Stimulated activated naive CD8-positive, alpha-beta T cell treated with anti-CD3 and anti-CD28 coated beads, Interleukin-15, Interleukin-2, amounts not matched to agents 100 U/mL and 50 U/mL, for 24 hours (primary cell): ENCODE measurements around the gene NNAT.
"Not testable (repeated sequence)": the region's sequence is repeated elsewhere in the genome, so short reads cannot be mapped to it uniquely, and the experiment has no call there.

Experiments used
- ATAC-seq: fragments of 150-1000 bp; cut with Tn5 transposase; one replicate; pipeline ENCODE4 v1.10.0; 2021
- DNase-seq: peaks from one replicate; pipeline ENCODE4 v3.0.0; 2021

NNAT gene, protein sequence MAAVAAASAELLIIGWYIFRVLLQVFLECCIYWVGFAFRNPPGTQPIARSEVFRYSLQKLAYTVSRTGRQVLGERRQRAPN

DNA sequence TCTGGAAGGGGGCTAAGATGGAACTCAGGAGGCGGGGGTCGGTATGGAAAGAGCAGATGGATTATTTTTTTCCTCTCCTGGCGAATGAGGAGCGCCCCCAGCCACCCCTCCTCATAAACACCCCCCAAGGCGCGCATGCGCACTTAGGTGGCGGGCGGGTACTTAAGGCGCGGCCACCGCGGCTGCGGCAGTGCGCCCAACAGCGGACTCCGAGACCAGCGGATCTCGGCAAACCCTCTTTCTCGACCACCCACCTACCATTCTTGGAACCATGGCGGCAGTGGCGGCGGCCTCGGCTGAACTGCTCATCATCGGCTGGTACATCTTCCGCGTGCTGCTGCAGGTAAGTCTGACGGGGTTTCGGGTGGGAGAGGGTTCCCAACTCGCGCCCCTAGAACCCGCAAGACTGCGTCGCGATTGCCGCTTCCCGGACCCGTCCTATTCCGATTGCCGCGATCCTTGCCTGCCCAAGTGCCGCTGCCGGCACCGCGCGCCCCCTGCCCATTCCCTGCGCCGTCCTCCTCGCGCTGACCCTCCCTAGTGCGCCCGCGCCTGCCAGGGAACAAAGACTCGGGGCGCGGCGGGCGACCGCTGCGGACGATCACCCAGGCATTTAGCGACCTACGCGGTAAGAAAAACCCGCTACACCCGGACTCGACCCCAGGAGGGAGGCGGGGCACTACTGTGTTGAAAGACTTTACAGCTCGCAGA lies at the start of gene NNAT:
TSS of gene NNAT (plus strand) at position 190 of the 711 bp plus-strand sequence. CDS start at position 272, 82 bp downstream.
- DNase-seq (no peak), ATAC-seq (no peak)

GRCh38 chr20:37471741-37472235 lies 49.3 kb upstream of the NNAT start:
- DNase-seq = no peak
- no peak for ATAC-seq

DNA sequence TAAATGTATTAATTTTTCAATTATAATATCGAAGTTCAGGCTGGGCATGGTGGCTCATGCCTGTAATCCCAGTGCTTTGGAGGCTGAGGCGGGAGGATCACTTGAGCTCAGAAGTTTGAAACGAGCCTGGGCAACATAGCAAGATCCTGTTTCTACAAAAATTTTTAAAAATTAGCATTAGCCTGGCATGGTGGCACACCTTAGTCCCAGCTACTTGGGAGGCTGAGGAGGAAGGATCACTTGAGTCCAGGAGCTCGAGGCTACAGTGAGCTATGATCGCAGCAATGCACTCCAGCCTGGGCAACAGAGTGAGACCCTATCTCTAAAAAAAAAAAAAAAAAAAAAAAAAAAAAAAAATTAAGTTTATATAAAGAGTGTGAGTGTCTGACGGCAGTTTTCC lies 48.6 kb upstream of the NNAT start:
- ATAC-seq, DNase-seq: not testable (repeated sequence)

- no peak for ATAC-seq
- DNase-seq = no peak
Measured at GRCh38 chr20:37473249-37474000, 47.6 kb upstream of the NNAT start.

DNA sequence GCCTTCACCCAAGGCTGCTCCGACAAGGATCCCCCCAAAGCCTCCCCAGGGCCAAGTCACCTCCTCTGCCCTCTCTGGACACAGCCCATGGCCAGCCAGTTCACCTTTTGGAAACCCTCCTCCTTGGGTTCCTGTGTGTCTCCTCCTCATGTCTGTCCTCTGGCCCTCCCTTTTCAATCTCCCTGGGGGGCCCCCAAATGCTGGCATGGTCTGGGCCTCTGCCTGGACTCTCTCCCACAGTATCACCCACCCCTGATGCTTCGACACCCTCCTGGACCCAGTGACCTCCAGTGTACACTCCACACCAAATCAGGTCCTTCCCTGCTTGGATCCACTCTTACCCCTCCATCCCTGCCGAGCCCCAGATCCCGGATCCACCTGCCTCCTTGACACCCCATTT lies 46.7 kb upstream of the NNAT start:
- no peak for DNase-seq
- ATAC-seq = no peak

DNA sequence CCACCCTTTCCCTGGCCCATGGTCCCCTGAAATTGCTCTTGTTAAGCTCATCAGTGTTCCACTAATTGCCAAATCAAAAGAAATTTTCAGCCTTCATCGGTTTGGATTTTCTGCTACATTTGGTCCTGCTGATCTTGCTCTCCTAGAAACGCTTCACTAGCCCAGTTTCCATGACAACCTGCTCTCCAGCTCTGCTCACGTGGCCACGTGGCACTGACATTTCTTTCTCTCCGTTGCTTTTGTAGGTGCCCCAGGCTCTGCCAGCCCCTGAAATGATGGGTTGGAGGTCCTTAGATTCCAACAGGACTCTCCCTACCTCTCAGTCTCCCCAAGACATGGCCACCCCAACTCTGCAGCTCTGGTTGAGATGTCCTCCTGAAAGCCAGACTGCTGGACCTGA lies 45.8 kb upstream of the NNAT start:
- ATAC-seq (no peak), DNase-seq (no peak)

DNA sequence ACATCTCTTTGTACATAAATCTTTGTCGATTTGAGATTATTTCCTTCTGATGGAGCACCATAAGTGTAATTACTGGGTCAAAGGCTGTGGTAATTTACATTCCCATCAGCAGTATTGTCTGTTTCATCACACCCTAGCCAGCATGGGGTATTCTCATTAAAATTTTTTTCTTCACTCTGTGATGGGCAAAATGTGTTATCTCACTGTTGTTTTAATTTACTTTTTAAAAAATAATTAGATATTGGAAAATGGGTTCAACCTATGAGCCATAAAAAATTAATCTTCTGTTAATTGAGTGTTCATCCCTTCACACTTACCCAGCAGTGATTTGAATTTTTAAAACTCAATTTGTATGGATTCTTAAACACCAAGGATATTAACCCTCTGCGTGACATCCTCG lies 44.0 kb upstream of the NNAT start:
- no peak for ATAC-seq

DNA sequence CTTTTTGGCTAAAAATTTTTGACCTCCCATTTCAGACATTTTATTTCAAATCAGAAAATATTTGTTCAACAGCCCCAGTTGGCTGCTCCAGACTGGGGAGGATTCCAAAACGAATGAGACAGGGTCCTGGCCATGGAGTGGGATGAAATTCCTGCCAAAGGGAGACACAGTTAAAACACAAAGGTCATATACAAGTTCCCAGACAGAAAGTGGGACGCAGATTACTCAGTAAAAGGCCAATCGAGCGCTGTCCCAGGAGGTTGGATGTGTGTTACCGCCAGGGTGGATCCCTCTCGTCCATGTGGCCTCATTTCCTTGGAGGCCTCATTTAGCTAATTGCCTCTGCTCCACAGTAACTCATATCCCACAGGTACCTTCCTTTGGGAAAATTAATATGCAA lies 41.8 kb upstream of the NNAT start:
- DNase-seq (no peak), ATAC-seq (no peak)

More for the DNA sequence above, 44.0 kb upstream of the NNAT start:
- no peak for DNase-seq

DNA sequence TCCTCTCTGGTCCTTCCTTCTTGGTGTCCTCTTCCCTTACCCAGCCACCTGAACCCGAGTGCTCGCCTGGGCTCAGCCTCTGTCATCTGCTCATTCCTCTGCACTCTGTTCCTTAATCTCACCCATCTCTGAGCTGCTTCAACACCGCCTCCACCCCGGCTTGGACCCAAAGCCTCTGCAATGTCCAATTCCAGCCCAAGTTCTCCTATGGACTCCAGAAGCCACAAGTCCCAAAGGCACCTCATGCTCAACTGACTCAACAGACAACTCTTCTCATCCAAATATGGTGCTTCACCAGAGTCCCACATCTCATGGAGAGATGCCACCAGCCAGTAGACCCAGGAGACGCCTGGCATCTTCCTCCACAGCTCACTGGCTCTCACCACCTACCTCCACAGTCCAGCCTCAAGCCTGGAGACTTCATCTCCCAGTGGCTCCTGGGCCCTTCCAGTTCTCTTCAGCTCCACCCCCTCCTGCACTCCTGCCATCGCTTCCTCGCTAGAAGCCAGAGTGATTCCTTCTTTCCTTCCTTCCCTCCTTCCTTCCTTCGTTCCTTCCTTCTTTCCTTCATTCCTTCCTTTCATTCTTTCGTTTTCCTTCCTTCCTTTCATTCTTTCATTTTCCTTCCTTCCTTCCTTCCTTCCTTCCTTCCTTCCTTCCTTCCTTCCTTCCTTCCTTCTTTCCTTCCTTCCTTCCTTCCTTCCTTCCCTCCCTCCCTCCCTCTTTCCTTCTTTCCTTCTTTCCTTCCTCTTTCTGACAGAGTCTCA lies 40.9 kb upstream of the NNAT start:
- DNase-seq (no peak), ATAC-seq (no peak)

DNA sequence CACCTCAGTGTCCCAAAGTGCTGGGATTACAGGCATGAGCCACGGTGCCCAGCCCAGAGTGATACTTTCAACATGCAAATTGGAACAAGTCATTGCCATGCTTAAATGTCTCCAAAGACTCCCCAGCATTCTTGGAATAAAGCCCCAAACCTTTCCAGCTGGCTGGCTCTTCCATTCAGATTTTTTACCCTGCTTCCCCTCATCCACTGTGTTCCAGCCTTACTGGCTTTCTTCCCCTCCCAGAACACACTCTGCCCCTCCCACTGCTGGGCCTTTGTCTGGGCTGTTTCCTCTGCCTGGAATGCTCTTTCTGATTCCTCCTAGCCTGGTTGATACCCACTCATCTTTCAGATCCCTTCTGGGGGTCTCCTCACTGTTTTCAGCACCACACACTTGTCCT lies 40.1 kb upstream of the NNAT start:
- no peak for DNase-seq
- ATAC-seq = no peak

GRCh38 chr20:37481610-37482009 lies 39.4 kb upstream of the NNAT start:
- DNase-seq (no peak), ATAC-seq (no peak)

DNA sequence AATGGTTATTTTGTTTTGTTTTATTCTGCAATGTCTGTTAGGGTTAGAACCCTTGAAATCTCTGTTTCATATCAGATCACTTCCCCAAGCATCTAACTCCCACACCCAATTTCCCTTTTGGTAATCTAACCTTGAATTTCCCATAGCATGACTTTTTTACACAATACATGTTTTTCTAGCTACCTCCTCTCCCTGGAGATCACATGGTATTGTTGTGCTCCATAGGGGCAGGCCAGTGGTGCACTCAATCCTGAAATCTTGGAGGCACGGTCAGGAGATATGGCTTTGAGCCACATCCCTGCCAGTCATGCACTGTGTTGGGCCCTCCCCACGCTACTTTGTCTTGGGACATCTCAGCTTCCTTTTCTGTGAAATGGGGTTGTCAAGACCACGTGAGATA lies 36.7 kb upstream of the NNAT start:
- DNase-seq (no peak), ATAC-seq (no peak)

- ATAC-seq, DNase-seq: not testable (repeated sequence)
Measured at GRCh38 chr20:37486209-37486608, 34.8 kb upstream of the NNAT start.

DNA sequence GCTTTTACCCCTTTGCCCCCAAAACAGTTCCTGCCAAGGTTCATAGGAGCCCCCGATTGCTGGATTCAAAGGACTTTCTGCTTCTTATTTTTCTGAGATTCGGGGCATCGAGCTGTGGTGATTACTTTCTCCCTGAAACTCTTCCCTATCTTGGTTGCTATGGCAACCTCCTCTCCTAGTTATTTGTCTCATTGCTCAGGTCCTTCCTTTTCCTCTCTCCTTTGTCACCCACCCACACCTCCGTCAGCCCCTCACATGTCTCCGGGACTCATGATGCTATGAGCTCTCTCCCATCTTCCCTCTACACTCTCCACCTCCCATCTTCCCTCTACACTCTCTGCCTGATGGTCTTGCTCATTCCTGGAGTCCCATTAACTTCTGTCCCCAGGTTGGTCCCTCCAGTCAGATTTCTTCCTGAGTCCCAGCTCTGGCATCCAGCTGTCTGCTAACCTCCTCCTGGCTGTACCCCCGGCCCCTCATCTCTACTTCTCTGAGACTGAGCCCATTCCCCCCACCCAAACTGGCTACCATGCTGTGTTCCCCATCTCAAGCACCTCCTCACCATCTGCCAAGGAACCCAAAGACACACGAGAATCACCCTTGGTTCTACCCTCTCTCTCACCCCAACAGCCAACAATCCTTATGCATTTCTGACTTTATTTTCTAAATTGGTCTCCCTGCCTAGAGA lies 30.2 kb upstream of the NNAT start:
- DNase-seq (no peak), ATAC-seq (no peak)

GRCh38 chr20:37492096-37492625 lies 28.9 kb upstream of the NNAT start:
- DNase-seq (no peak), ATAC-seq (no peak)

- DNase-seq (no peak), ATAC-seq (no peak)
Measured at GRCh38 chr20:37492945-37493344, 28.1 kb upstream of the NNAT start.

- ATAC-seq (no peak), DNase-seq (no peak)
Measured at GRCh38 chr20:37494301-37494700, 26.7 kb upstream of the NNAT start.

GRCh38 chr20:37494796-37495195 lies 26.3 kb upstream of the NNAT start:
- no peak for ATAC-seq

DNA sequence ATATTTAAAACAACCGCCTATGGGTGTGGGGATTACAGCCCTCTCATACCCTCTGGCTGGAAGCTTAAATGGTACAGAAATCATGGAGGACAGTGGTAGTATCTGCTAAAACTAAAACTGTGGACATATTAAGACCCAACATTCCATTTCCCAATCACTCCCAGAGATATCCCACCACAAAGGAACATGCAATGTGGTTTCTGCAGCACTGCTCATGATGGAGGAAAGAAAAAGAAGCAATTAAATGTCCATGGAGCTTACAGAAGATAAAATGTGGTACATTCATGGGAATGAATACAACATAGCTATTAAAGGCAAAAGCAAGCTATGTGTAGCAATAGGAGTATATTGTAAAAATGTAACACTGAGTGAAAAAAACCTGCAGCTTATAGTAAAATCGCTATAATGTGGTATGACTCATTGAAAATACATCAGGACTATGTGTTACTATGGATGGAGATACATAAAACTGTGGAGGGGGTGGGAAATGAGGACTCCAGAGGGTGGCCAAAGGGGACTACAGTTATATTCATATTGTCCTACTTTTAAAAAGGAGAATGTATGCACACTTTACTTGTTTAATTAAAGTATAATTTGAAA lies 22.9 kb upstream of the NNAT start:
- ATAC-seq (no peak), DNase-seq (no peak)

More at GRCh38 chr20:37494796-37495195, 26.3 kb upstream of the NNAT start:
- no peak for DNase-seq

DNA sequence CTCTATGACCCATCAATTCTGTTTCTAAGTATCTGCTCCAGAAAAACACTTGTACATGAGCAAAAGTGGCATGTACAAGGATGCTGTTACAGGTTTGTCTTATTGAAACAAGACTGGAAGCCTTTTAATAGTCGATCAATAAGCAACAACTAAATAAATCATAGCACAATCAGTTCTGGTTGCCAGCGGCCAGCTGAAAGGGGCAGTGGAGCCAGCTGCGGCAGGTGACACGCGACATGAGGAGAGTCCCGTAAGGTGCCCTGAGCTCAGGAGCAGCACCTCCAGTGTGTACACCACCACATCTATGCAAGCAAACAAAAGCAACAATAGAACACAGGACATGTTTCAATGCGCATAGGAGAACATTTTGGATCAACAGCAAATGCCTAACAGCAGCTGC lies 20.7 kb upstream of the NNAT start:
- no peak for ATAC-seq

DNA sequence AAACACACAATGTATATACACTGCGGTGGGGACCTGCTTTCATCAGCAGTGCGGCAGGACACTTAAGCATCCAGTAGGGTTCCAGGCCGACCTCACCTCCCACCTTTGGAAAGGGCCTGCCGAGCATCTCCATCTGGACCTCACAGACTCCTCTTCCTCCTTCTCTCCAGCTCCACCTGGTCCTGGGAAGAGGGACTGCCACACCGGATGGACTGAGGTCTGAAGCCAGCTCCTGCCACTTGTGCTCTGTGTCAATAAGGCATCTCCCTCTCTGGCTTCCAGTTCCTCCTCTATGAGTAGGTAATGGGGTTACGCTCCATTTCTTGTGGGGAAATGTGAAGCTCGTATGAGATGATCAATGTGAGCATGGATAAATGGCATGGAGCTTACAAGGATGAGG lies 19.1 kb upstream of the NNAT start:
- DNase-seq (no peak), ATAC-seq (no peak)

More for the DNA sequence above, 20.7 kb upstream of the NNAT start:
- DNase-seq = no peak
